ENCODE results near the gene IL1RAPL1. TPM values are rescaled to one million over a fixed set of nuclear protein-coding genes. Genes with fewer than 3 reads are reported as not detected.

IL1RAPL1 gene
- total RNA-seq, 4 donors from 2014 or later = 0.13 TPM; not detected in 3

GRCh38 chrX:29382811-29383210 lies 795.6 kb downstream of the IL1RAPL1 start:
- Histone ChIP-seq H3K36me3 (no peaks in the 10 kb centered on the region), H3K4me3 (no peak overlapping the region), H3K27me3 (no peaks in the 10 kb centered on the region), H3K9me3 (no peaks in the 10 kb centered on the region), H3K27ac (no peak overlapping the region), H3K4me1 (no peaks in the 10 kb centered on the region)
- no peak for DNase-seq (ENCODE audit: low spot score in 2 of 2)
- TF ChIP-seq EP300 (IDR thresholded peaks at IDR 0.05) (no peak), POLR2AphosphoS5 (IDR thresholded peaks at IDR 0.05) (no peak), POLR2A (IDR thresholded peaks at IDR 0.05) (no peak)
- TF ChIP-seq, protein P1, sequence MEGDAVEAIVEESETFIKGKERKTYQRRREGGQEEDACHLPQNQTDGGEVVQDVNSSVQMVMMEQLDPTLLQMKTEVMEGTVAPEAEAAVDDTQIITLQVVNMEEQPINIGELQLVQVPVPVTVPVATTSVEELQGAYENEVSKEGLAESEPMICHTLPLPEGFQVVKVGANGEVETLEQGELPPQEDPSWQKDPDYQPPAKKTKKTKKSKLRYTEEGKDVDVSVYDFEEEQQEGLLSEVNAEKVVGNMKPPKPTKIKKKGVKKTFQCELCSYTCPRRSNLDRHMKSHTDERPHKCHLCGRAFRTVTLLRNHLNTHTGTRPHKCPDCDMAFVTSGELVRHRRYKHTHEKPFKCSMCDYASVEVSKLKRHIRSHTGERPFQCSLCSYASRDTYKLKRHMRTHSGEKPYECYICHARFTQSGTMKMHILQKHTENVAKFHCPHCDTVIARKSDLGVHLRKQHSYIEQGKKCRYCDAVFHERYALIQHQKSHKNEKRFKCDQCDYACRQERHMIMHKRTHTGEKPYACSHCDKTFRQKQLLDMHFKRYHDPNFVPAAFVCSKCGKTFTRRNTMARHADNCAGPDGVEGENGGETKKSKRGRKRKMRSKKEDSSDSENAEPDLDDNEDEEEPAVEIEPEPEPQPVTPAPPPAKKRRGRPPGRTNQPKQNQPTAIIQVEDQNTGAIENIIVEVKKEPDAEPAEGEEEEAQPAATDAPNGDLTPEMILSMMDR (IDR thresholded peaks at IDR 0.05) = no peak

DNA sequence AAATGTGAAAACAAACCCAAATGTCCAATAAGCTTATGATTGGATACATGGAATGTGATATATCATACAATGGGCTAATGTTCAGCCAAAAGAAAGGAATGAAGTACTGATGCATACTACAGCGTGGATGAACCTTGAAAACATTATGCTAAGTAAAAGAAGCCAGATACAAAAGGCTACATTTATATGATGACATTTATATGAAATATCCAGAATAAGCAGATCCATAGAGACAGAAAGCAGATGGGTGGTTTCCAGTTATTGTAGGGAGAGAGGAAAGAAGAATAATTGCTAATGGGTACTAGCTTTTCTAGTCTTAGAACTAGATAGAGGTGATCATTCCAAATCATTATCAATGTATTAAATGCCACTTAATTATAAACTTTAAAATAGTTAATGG lies 801.3 kb downstream of the IL1RAPL1 start:
- no peaks in the 10 kb centered on the region for H3K27me3 ChIP-seq
- no peaks in the 10 kb centered on the region for H3K36me3 ChIP-seq
- H3K9me3 ChIP-seq = no peaks in the 10 kb centered on the region
- WGBS = 73% methylated on average over 1 of the region's 1 CpG
- no peak overlapping the region for H3K4me3 ChIP-seq
- no peak for DNase-seq (ENCODE audit: low spot score in 2 of 2)
- H3K4me1 ChIP-seq = no peaks in the 10 kb centered on the region
- H3K27ac ChIP-seq = no peak overlapping the region
- no peak for TF ChIP-seq POLR2AphosphoS5 (IDR thresholded peaks at IDR 0.05)
- no peak for TF ChIP-seq EP300 (IDR thresholded peaks at IDR 0.05)
- TF ChIP-seq, protein P1 (IDR thresholded peaks at IDR 0.05) = no peak
- TF ChIP-seq POLR2A (IDR thresholded peaks at IDR 0.05) = no peak

DNA sequence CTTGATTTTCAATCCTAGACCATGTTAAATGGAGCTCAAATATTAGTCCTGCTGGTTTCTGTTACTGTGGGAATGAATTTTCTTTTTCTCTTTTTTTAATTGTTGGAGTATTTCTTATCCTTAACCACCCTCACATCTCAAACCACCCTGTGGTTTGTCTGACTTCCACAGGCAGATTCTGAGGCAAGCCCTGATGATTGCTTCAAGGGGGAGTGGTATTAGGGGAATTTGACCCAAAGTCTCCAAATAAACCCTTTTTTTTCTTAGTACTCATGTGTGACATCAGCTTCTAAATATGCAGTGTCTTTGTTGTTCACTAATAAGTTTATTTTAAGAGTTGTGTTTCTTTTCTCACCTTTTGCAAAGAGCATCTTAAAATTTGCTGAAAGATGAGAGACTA lies 810.3 kb downstream of the IL1RAPL1 start:
- Histone ChIP-seq H3K27me3 (no peaks in the 10 kb centered on the region), H3K36me3 (no peaks in the 10 kb centered on the region), H3K4me1 (no peaks in the 10 kb centered on the region), H3K27ac (no peak overlapping the region), H3K9me3 (no peaks in the 10 kb centered on the region), H3K4me3 (no peak overlapping the region)
- TF ChIP-seq POLR2A (IDR thresholded peaks at IDR 0.05) (no peak), EP300 (IDR thresholded peaks at IDR 0.05) (no peak), POLR2AphosphoS5 (IDR thresholded peaks at IDR 0.05) (no peak)
- TF ChIP-seq, protein P1 (IDR thresholded peaks at IDR 0.05) = no peak
- no peak for DNase-seq (ENCODE audit: low spot score in 2 of 2)

- no peaks in the 10 kb centered on the region for H3K4me1 ChIP-seq
- TF ChIP-seq POLR2AphosphoS5 (IDR thresholded peaks at IDR 0.05) = no peak
- TF ChIP-seq POLR2A (IDR thresholded peaks at IDR 0.05) = no peak
- TF ChIP-seq EP300 (IDR thresholded peaks at IDR 0.05) = no peak
- TF ChIP-seq, protein P1 (IDR thresholded peaks at IDR 0.05) = no peak
- no peaks in the 10 kb centered on the region for H3K36me3 ChIP-seq
- DNase-seq (ENCODE audit: low spot score in 2 of 2) = no peak
- H3K9me3 ChIP-seq = no peaks in the 10 kb centered on the region
- no peak overlapping the region for H3K27ac ChIP-seq
- H3K4me3 ChIP-seq = no peak overlapping the region
- 88% methylated on average over 4 of the region's 4 CpGs for WGBS
- no peaks in the 10 kb centered on the region for H3K27me3 ChIP-seq
Measured at GRCh38 chrX:29407357-29407756, 820.1 kb downstream of the IL1RAPL1 start.

DNA sequence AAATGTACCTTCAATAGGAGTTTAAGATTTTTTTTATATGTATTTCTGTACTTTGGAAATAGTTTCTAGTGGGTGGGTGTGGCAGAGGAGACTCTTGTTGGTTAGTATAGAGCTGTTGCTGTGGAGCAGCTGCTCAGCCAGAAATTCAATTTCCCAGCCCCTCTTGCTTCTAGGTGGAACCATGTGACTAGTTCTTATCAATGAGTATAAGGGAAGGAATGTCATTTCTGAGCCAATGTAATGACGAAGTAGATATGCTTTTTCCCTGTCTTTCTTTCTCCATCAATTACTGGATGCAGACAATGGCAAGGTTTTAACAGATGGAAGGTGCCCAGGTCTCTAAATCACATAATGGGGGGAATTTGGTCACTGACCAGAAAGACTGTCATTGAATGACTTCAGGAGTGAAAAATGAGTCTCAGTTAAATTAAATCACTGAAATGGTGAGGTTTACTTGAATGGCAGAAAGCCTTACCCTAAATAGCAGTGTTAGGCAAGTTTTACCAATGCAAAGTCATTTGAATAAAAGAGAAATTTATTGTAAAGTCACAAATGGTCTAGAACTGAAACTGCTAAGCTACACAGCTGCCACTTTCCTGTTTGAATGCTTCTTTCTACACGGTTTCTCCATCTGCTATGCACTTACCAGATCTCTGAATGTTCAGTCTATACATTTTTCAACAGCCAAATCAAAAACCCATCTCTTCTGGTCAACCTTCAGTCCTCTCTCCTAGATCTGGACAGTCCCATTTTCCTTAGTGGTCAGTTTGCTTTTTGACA lies 832.7 kb downstream of the IL1RAPL1 start:
- Histone ChIP-seq H3K36me3 (no peaks in the 10 kb centered on the region), H3K9me3 (no peaks in the 10 kb centered on the region), H3K27ac (no peak overlapping the region), H3K27me3 (no peaks in the 10 kb centered on the region), H3K4me1 (no peaks in the 10 kb centered on the region), H3K4me3 (no peak overlapping the region)
- 24% methylated on average over 2 of the region's 2 CpGs for WGBS
- TF ChIP-seq POLR2A (IDR thresholded peaks at IDR 0.05) = no peak
- TF ChIP-seq POLR2AphosphoS5 (IDR thresholded peaks at IDR 0.05) = no peak
- TF ChIP-seq, protein P1 (IDR thresholded peaks at IDR 0.05) = no peak
- DNase-seq (ENCODE audit: low spot score in 2 of 2) = no peak

Measured in suprapubic skin (tissue), 4 donors.